Mesenteric fat pad (tissue), 1 donor: ENCODE measurements around the gene RNH1. TPM values are rescaled to one million over a fixed set of nuclear protein-coding genes. Genes with fewer than 3 reads are reported as not detected.
"Not testable (repeated sequence)": the region's sequence is repeated elsewhere in the genome, so short reads cannot be mapped to it uniquely, and the experiment has no call there.

ENCODE experiments used
- DNase-seq: peaks from one replicate; pipeline ENCODE4 v3.0.0-alpha.2; 2020; ENCODE audit warnings: low spot score
- total RNA-seq: library from RNA; stranded (reverse); fragmentation: NEBNext Ultra II Directional; extraction: Animal tissue kit (Norgen Biotek cat#: 25700); gene quantifications from one replicate; pipeline ENCODE4 v1.2.1, GENCODE V29; 2021
- donor health status: DM: yes; HTN: yes; CAD: no.

RNH1 gene
- total RNA-seq, 1 donor from 2014 or later: 231 TPM

GRCh38 chr11:520428-521176, 13.6 kb upstream of the RNH1 start:
- no peak for DNase-seq

DNA sequence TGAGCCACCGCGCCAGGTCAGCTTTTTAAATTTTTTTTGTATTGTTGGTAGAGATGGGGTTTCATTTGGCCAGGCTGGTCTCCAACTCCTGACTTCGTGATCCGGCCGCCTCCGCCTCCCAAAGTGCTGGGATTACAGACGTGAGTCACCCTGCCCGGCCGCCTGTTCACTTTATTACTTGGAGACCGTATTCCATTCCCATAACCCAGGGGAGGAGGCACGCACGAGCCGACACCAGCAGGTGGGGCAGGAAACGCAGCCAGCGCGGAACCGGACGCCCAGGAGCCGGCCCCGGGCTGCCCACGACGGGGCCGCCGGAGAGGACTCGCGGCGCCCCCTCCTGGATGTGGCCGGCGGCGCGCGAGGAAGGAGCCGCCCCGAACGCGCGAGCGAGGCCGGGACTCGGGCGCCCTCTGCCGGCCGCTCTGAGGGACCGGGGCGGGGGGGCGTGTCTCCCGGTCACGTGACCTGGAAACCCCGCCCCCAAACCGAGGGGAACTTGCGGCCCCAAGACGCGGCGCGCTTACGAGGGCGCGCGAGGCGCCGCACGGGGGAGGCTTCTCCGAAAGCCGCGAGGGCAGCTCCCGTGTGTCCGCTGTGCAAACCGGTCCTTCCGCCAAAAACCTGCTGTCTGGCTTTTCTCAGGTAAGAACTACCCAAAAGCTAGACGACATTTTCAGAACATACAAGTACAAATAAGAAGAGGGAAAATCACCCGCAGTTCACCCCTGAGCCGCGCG, 11.6 kb upstream of the RNH1 start:
- DNase-seq: peak; percentile 96

- DNase-seq: not testable (repeated sequence)
These were observed 10.1 kb upstream of the RNH1 start for GRCh38 chr11:516918-517685.

GRCh38 chr11:516400-516799, 9.4 kb upstream of the RNH1 start:
- no peak for DNase-seq

DNA sequence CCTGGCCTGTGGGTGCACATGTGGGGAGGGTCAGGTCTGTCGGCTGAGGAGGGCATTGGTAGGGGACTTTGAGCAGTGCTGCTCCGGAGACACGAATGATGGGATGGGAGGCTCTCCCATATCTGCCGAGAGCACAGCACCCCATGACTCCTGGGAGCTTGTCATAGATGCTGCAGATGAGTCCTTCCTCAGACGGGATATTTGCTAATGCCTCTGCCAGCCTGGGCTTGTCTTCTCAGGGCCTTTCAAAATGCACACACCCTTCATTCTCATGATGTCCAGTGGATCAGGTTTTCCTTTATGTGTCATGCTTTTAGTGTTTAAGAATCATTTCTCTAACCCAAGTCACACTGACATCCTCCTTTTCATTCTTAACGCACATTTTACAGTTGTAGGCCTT, 8.1 kb upstream of the RNH1 start:
- DNase-seq: no peak

GRCh38 chr11:514606-515005, 7.6 kb upstream of the RNH1 start:
- no peak for DNase-seq

- no peak for DNase-seq
These were observed 5.9 kb upstream of the RNH1 start for GRCh38 chr11:512761-513595.

GRCh38 chr11:508956-509355, 1.9 kb upstream of the RNH1 start:
- no peak for DNase-seq

DNA sequence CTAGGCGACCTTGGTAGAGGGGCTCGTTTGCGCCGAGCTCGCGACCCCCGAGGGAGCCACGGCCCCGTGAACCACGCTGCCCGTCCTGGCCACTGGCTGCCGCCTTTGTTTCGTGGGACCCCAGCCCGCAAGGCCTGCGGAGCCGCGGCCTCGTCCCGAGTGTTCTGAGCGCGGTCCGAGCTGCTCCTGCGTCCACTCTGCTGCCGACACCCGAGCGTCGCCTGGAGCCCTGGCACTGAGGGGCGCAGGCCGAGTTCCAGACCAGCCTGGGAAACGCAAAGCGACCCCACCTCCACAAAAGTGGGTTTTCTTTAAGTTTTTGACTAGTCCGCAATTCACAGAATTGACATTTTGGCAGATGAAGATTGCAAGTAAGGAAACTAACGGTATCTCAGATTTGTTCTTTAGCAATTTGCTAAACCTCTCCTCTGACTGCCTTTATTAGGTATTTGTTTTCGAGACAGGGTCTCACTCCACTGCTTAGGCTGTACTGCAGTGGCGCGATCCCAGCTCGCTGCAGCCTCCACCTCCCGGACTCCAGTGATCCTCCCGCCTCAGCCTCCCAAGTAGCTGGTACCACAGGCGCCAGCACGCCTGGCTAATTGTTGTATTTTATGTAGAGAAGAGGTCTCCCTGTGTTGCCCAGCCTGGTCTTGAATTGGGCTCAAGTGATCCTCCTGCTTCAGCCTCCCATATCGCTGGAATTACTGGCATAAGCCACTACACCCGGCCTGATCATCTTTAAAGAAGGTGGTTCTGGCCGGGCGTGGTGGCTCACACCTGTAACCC, 879 bp upstream of the RNH1 start:
- no peak for DNase-seq

DNA sequence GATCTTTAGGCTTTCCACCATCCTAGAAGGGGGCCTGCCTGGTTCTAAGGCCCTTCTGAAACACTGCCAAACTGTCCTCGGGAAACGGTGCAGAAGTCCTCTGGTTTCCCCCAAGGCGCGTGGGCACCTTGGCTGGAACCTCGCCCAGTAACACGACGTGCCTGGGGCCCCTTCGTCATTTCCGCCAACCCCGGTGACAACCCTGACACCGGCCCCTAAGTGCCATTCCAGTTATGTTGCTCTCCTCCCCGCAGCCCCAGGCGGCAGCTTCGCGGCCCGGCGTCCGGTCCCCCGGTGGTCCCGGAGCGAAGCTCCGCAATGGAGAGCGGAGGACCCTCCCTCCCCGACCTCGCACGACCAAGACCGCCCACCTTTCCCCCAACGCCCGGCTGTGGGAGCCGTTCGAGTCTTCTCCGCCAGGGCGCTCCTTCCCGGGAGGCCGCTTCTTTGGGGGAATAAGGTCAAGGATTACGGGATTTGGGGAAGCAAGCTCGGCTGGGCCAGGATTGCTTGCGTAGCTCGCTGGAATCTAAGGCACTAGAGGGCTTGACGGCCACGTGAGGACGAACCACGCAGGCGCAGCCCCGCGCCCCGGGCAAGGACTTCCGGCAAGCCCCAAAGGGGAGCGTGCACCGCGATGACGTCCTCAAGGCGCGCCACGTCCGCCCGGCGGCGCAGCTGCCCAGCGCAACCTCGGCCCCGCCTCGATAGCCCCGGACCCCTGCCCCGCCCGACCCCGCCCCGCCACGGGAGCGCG, 626 bp downstream of the RNH1 start:
- peak; percentile 100 for DNase-seq

DNA sequence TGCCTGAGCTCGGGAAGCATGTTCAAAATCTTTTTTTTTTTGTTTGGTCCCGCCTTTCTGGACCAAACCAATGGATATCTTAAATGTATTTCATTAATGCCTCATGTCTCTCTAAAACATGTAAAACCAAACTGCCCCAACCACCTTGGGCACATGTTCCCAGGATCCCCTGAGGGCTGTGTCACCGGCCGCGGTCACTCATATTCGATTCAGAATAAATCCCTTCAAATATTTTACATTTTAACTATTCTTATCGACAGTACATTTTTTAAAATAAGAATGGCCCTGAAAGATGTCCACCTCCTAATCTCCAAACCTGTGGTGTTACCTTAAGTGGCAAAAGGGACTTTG, 2.1 kb downstream of the RNH1 start:
- no peak for DNase-seq

DNA sequence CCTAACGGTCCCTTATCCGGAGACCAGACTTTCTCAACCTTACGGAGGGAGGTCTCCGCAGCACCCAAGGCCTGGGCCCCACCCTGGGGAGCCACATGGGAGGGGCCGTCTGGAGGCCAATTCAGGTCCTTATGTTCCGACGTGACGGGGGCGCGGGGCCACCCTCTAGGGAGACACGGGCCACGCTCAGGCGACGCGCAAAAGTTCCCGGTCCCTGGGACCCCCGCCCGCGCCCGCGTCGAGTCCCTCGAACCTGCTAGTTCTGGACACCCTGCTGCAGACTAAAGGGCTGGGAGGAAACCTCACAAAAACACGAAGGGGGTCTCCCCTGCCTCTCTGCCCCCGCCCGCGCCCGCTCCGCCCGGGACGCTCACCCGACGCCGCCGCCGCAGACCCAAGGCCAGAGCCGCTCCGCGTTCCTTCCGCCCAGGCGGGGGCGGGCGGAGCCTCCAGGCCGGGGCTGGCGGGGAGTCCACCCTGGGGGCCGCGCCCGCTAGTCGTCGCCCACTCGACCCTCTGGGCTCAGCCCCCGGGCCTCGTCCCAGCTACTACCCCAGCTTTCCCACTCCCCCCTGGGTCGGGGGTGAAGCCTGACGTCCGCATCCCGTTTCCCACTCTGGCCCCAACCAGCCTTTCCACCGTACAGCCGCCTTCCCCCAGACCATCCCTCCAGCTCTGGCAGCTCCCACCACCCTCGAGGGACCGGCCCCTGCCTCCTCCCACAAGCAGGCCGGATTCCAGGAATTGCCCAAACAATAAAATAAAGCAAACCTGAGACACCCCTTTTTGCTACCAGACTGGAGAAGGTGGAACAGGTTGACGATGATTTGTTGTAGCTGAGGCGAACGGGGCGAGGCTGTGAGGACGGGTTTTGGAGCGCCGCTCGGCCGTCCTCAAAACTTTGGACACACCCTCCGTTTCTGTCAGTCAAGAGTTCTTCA, 2.7 kb downstream of the RNH1 start:
- peak; percentile 90 for DNase-seq

- DNase-seq: peak; percentile 89
These were observed 3.7 kb downstream of the RNH1 start for GRCh38 chr11:503179-503981.

- no peak for DNase-seq
These were observed 4.5 kb downstream of the RNH1 start for GRCh38 chr11:502288-503178.

DNA sequence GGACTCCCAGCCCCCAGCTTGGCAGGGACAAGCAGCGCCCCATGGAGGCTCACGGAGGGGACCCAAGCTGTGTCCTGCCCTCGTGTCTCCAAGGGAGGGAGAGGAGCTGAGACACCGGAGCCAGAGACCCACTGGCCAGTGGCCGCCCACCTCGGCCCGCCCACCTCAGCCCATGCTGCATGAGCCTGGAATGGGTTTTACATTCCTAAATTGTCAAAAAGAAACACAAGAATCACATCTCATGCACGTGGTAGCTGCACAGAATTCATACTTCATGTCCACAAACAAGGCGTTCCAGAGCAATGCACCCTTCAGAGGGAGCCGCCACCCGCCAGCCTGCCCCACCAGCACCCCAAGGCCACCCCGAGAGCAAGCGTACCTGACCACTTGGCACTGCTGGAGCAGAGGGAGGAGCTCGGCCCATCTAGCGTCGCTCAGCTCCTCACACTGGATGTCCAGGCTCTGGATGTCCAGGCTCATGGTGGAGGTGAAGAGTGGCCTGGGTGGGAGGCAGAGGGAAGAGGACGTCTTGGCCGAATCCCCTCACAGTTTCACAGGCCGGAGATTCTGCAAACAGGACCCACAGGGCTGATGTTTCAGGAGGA, 5.3 kb downstream of the RNH1 start:
- no peak for DNase-seq

DNA sequence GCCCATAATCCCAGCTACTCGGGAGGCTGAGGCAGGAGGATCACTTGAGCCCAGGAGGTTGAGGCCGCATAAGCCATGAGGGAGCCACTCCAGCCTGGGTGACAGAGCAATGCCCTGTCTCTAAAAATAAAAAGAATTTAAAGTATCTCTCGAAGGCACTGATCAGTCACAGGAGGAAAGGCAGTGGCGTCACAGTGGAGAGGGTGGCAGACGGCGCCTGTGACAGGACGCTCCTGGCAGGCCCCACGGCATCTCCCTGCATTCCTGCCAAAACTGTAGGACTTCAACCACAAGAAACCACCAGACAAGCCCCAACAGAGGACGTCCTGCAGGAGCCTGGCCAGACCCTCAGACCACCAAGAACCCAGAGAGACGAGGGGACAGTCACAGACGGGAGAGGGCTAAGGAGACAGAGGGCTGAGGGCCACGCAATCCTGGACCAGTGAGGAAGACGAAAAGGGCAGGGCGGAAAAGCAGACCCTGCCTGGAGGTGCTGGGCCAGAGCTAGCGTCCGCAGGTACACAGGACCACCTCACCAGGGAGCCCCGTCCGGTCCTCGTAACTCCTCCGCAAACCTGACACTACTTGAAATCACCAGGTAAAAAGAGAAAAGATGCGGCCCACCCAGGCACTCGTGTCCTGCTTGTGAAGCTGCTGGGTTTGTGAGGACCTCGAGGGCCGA, 5.9 kb downstream of the RNH1 start:
- no peak for DNase-seq
